Activated CD8-positive, alpha-beta memory T cell treated with anti-CD3 and anti-CD28 coated beads for 36 hours (primary cell): ENCODE measurements around the gene CAPZB. TPM values are rescaled to one million over a fixed set of nuclear protein-coding genes. Genes with fewer than 3 reads are reported as not detected.
"Not testable (repeated sequence)": the region's sequence is repeated elsewhere in the genome, so short reads cannot be mapped to it uniquely, and the experiment has no call there.

ENCODE experiments used
- CTCF ChIA-PET: fragments of 350-600 bp; sonication (Branson Sonifier 250); formaldehyde crosslinking; loops from one replicate; lab custom pipeline; 2021; ENCODE audit warnings: antibody characterized with exemption; lab: Charles Lee
- POLR2A ChIA-PET: fragments of 350-600 bp; sonication (Branson Sonifier 250); formaldehyde crosslinking; loops from one replicate; lab custom pipeline; 2021; ENCODE audit warnings: antibody characterized with exemption; lab: Charles Lee
- total RNA-seq, 2 experiments: library from RNA; stranded (reverse); gene quantifications; one replicate each; pipeline ENCODE4 v1.2.3, GENCODE V29; 2021

The CAPZB gene
- total RNA-seq, 2 experiments from 2014 or later, result 292 to 298 TPM

DNA sequence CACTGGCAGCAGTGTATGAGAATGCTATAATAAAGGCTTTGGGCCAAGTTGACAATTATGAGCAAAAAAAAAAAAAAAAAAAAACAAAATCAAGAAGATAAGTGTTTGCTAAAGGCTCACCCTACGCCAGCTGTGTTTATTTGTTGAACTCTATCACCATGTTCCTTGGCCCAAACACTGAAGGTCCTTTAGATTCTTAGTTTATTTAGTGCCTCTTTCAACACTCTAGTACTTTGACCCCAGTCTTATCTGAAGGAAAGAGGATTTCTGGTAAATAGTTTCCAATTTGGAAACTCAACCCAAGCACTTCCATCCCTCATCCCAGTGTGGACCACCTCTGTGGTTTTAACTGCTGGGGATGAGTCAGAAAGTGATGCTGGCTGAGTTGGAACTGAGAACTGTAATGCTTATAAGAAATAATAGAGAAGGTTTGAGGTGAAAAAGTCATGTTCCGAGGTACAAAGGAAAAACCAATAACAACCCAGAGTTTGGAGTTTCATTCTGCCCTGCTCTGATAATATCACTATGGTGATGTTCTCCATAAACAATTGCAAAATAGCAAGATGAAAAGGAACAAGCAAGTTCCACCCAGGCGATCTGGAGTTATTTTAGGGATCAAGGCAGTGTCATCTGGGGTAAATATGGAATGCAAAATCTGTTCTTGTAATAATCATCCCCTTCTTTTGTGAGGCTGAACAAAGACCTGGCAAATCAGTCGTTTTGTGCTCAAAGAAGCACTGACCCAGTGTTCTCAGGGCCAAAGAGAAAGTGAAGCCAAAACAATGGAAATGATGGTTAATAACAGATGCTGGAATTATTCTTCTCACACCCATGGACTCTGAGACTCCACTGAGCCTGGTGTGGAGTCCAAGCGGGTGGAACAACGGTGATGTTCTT, 19.7 kb upstream of the CAPZB start:
- CTCF ChIA-PET, result no interaction called here
- POLR2A ChIA-PET, result no interaction called here

DNA sequence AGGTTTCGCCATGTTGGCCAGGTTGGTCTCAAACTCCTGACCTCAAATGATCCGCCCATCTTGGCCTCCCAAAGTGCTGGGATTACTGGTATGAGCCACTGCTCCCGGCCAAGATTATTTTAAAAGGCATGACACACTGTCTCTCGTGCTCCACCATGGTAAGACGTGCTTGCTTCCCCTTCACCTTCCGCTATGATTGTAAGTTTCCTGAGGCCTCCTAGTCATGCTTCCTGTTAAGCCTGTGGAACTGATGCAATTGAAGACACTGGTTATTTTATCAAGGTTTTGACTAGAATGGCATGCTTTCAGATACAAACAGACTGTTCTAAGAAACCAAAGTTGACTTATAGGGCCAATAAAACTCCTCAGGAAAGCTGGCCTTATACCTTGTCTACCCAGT, 16.9 kb upstream of the CAPZB start:
- CTCF ChIA-PET, result interaction anchor here (0.6 kb wide), 1 partner anchor 101 kb away, joined by 3 read pairs; no protein-coding TSS in a partner anchor
- POLR2A ChIA-PET, result not testable (repeated sequence)

DNA sequence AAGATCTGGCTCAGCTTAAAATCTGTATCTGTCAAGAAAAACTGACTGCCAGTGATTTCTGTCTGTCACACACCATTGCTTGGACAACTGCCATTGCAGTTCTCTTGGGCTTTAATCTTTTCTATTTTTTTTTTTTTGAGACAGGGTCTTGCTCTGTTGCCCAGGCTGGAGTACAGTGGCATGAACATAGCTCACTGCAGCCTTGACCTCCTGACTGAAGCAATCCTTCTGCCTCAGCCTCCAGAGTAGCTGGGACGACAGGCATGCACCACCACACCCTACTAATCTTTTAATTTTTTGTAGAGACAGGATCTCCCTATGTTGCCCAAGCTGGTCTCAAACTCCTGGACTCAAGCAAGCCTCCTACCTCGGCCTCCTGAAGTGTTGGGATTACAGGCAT, 14.5 kb upstream of the CAPZB start:
- ChIA-PET CTCF (interaction anchor here (0.5 to 0.6 kb wide), 2 partner anchors 84 to 713 kb away, joined by 3 to 4 read pairs; no protein-coding TSS in a partner anchor), POLR2A (interaction anchor here (0.7 kb wide), 2 partner anchors 12 to 168 kb away, joined by 4 read pairs; no protein-coding TSS in a partner anchor)

DNA sequence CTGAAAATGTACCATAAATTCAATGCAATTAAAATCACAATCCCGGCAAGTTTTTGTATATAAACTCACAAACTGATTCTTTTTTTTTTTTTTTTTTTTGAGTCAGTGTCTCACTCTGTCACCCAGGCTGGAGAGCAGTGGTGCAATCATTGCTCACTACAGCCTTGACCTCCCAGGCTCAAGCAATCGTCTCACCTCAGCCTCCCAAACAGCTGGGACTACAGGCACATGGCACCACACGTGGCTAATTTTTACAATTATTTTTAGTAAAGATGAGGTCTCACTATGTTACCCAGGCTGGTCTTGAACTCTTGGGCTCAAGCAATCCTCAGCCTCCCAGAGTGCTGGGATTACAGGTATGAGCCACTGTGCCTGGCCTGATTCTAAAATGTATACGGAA, 12.1 kb upstream of the CAPZB start:
- POLR2A ChIA-PET, result not testable (repeated sequence)
- CTCF ChIA-PET, result interaction anchor here (0.9 kb wide), 1 partner anchor 106 kb away, joined by 3 read pairs; no protein-coding TSS in a partner anchor

DNA sequence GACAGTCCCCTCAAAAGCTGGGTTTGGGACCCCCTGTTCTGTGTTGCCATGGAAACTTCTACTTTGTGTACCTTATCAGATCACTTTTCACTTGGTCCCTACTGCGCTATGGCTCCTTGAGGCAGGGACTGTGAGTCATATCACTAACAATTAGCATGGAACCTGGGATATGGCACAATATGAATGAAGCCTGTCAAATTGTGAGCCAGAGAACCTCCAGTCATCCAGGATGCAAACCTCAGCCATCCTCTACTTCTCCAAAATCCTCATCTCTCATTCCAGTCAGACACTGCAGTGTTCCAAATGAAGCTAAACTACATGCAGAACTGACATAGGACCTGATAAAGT, 11.2 kb upstream of the CAPZB start:
- CTCF ChIA-PET, result interaction anchor here (0.9 kb wide), 1 partner anchor 9 kb away, joined by 3 read pairs; no protein-coding TSS in a partner anchor

DNA sequence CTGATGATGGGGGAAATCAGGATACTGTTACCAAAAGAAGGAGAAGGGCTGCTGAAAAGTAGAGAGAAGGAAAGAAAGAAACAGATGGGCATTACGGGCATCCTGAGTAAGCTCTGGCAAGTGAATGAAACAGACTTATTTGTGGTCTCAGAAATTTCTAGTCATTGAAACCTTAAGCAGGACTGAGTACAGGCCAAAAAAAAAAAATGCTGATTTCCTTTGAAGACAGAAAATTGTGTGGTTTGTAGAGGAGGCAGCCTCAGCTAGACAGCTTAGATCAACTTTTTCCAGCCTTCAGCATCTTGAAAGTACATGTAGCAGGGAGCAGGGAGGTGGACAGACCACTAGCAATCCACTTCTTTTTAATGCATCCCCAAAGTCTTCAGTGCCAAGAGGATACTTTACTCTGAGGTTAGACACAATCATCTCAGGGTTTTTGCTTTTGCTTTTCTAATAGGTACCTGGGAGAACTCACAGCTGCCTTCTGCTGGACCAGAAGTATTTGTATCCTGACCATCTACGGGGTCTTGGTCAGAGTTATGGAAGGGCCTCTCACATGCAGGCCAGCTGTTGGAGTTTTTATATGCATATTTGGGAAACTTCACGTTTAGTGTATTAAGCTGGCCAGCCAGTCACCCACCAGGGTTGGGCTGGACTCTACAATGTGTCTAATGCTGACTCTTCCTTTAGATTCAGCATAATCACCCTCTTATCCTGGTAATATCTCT, 10.6 kb upstream of the CAPZB start:
- ChIA-PET CTCF (interaction anchor here (0.6 to 0.9 kb wide), 3 partner anchors 8 to 26 kb away, joined by 3 read pairs; no protein-coding TSS in a partner anchor), POLR2A (interaction anchor here (1.1 kb wide), 1 partner anchor 10 kb away, joined by 3 read pairs; no protein-coding TSS in a partner anchor)

More for the DNA sequence above, 11.2 kb upstream of the CAPZB start:
- POLR2A ChIA-PET, result interaction anchor here (1.1 kb wide), 1 partner anchor 10 kb away, joined by 3 read pairs; no protein-coding TSS in a partner anchor

DNA sequence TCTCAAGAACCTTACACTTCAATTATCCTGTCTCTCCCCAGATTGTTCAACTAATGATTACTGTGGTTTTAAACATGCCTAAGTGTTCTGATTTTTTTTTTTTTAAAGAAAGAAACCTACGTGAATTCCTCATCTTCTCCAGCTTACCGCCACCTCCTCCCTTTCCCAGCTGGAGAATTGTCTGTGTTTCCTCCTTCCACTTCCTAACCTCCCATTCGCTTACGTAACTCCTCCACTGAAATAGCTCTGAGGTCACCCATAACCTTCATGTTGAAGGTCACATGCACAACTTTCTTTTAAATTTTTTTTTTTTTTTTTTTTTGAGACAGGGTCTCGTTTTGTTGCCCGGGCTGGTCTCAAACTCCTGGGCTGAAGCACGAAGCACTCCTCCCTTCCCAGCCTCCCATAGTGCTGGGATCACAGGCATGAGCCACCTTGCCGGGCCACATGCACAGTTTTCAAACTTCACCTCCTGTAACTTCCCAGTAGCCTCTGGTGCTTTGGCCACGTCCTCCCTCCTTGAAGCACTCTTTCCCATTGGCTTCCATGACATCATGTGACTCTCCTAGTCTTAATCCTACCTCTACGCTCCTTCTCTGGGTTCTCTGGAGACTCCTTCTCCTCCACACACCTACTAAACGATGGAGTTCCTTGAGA, 9.8 kb upstream of the CAPZB start:
- ChIA-PET POLR2A (interaction anchor here (1.1 kb wide), 1 partner anchor 9 kb away, joined by 3 read pairs; no protein-coding TSS in a partner anchor), CTCF (interaction anchor here (0.6 to 0.7 kb wide), 3 partner anchors 9 to 169 kb away, joined by 3 read pairs; no protein-coding TSS in a partner anchor)

DNA sequence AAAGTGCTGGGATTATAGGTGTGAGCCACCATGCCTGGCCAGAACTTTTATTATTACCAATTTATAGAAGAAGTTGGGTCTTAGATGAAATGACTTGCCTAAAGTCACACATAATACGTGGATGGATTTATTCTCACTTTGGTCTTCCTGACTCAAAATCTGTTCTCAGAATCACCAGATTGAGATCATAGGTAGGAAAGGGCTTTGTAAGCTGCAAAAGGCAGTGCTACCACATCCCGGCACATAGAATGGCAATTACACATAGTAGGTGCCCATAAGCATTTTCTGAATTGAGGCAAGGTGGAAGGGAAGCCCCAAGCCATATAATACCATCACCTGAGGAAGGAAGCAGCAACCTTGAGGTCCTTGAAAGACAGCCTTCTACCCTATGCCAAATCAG, 8.2 kb upstream of the CAPZB start:
- ChIA-PET CTCF (no interaction called here), POLR2A (no interaction called here)

DNA sequence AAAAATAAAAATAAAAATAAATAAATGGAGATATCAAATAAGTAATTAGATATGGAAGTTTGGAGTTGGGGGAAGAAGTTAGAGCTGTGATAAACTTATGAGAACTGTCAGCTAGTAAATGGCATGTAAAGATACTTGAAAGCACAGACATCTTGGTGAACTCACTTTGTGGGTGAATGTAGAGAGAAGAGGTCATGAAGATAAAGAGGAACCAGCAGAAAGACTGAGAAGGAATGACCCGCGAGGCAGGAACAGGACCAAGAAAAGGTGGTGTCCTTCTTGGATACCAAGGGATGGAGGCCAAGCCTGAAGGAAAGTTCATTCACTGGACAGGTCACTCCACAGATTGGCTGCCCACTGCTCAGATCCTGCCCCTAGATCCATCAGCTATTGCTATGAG, 4.7 kb upstream of the CAPZB start:
- POLR2A ChIA-PET, result no interaction called here
- CTCF ChIA-PET, result no interaction called here

DNA sequence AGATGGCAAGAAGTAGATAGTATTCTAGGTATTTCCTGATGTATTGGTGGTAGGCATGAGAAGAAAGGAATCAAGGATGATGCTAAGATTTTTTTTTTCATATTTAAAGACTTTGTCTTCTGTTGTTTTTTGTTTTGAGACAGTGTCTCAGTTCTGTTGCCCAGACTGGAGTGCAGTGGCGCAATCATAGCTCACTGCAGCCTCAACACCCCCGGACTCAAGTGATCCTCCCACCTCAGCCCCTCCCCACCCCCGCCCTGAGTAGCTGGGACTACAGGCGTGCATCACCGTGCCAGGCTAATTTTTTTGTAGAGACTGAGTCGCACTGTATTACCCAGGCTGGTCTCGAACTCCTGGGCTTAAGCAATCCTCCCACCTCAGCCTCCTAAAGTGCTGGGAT, 2.8 kb upstream of the CAPZB start:
- ChIA-PET POLR2A (interaction anchor here (0.5 to 1.6 kb wide), 5 partner anchors 11 to 100 kb away, joined by 3 to 8 read pairs (median 4); no protein-coding TSS in a partner anchor), CTCF (interaction anchor here (0.8 to 2.6 kb wide), 7 partner anchors 8 to 163 kb away, joined by 3 to 18 read pairs (median 4); no protein-coding TSS in a partner anchor)

DNA sequence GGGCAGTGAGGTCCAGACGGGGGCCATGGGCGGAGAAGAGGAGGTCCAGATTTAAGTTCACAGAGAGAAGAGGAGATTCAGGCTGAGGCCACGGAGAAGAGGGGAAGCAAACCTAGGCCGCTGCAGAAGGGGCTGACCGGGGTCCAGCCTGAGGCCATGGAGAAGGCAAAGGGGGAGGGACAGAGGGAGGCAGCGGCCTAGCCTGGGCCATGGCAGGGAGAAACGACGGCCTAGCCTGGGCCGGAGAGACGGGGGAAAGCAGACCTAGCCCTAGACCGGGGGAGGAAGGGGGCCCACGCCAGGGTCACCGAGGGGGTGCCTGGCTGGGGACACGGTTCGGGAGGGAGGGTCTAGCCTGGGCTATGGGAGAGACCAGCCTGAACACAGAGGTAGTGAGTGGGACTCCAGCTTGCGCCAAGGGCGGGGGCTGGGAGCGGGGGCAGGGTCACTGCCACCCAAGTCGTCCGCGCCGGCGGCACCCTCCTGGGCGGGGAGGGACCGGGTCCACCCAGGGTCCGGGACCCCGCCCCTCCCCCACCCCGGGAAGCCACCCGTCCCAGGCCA, 459 bp downstream of the CAPZB start:
- POLR2A ChIA-PET, result interaction anchor here (0.6 to 0.9 kb wide), 3 partner anchors 8 to 230 kb away, joined by 3 read pairs; no protein-coding TSS in a partner anchor
- CTCF ChIA-PET, result interaction anchor here (1.7 kb wide), 1 partner anchor 94 kb away, joined by 5 read pairs; no protein-coding TSS in a partner anchor

DNA sequence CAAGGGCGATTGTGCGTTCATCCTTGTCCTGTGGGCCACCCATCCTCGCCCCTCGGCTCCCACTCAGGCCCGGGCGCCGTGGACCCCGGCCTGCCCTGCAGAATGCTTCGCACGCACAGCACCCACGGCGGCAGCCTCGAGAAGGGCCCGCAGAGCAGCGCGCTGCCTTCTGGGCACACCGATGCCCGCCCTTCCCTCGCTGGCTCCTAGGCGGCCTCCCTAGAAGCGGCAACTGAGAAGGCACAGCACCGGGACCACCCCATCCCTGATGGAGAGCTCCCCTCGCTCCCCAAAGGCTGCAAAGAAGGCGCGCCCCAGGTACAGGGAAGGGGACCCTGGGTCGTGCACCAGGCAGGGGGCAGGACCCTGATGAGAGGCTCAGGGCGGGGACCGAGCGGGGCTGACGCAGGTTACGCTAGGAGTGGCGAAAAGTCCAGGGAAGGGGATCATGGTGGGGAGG, 971 bp downstream of the CAPZB start:
- POLR2A ChIA-PET, result interaction anchor here (0.9 kb wide), 1 partner anchor 23 kb away, joined by 3 read pairs; no protein-coding TSS in a partner anchor
- CTCF ChIA-PET, result interaction anchor here (1.7 kb wide), 1 partner anchor 93 kb away, joined by 5 read pairs; no protein-coding TSS in a partner anchor

DNA sequence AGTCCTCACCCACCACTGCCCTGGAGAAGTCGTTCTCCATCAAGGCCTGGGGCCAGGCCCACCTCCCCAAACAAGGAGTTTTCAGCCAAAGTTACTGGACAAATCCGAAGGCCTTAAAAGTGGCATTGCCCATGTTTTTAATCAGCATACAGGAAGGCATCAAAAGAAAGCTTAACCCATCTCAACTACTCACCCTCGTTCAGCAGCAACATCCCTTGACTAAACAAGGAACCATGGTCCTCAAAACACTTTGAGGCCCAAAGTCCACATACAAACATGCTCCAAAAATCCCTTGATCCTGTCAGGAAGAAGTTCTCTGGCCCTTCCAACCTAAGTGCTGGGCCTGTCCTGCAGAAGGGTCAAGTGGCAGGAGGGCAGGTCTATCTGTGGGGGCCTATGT, 1.6 kb downstream of the CAPZB start:
- ChIA-PET CTCF (interaction anchor here (1.7 kb wide), 1 partner anchor 93 kb away, joined by 5 read pairs; no protein-coding TSS in a partner anchor), POLR2A (interaction anchor here (0.9 kb wide), 2 partner anchors 26 to 113 kb away, joined by 4 read pairs; a partner anchor contains a TSS)

DNA sequence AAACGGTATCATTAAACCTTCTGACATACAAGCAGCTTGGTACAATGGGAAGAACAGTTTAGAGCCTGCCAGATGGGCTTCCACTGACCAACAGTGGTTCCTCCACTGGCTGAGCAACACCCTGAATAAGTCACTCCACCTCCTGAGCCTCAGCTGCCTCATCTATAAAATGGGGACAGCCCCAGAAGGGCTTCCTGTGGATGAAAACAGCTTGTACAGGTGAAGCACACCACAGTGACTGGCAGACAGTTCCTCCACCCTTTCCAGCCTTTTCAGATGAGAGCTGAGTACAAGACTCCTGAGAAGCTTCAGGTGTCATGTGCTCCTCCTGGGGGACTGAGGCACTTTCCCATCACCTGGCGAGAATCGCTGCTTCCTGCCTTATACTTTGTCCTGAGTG, 2.1 kb downstream of the CAPZB start:
- ChIA-PET POLR2A (interaction anchor here (0.9 kb wide), 2 partner anchors 25 to 113 kb away, joined by 4 read pairs; a partner anchor contains a TSS), CTCF (interaction anchor here (0.8 kb wide), 1 partner anchor 35 kb away, joined by 4 read pairs; no protein-coding TSS in a partner anchor)

DNA sequence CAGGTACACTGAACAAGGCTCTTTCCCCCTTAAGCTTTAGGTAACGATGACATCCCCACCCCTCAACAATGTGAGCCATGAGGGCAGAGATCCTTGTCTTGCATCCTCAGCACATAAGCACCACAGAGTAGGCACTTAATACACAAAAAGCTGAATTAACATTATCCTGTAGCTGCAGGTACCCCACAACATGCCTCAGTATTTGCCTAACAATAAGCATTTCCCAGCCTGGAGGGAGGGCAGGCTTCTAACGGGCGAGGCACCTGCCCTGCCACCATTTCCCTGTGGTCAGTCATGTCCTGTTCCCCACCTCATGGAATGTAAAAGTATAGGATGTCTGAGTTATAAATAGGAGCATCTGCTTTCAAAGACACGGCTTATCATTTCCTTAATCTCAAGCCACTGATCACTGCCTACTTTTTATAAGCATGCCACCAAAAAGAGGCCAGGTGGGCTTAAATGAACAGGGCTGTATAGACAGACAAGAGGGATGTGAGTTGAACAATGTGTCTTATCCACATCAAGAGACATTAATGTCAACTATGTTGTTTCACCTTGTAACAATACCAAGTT, 3.4 kb downstream of the CAPZB start:
- CTCF ChIA-PET, result no interaction called here
- POLR2A ChIA-PET, result no interaction called here

DNA sequence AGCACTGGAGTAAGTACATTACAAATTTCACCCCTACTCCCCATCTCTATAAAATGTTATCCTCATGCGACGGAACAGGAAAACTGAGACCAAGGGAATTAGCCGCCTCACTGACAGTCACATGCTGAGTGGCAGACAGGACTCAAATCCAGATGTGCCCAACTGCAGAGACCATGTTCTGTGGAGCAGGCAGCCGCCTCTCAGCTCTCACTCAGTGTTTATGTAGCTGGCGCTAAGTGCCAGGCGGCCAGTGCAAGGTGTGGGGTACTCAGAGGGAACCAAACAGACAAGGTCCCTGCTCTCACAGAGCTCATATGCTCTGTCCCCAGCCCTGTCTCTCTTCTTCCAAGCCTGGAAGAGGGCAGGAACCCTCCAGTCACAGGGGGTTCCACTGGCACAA, 5.1 kb downstream of the CAPZB start:
- ChIA-PET CTCF (interaction anchor here (0.7 kb wide), 1 partner anchor 164 kb away, joined by 3 read pairs; no protein-coding TSS in a partner anchor), POLR2A (no interaction called here)

DNA sequence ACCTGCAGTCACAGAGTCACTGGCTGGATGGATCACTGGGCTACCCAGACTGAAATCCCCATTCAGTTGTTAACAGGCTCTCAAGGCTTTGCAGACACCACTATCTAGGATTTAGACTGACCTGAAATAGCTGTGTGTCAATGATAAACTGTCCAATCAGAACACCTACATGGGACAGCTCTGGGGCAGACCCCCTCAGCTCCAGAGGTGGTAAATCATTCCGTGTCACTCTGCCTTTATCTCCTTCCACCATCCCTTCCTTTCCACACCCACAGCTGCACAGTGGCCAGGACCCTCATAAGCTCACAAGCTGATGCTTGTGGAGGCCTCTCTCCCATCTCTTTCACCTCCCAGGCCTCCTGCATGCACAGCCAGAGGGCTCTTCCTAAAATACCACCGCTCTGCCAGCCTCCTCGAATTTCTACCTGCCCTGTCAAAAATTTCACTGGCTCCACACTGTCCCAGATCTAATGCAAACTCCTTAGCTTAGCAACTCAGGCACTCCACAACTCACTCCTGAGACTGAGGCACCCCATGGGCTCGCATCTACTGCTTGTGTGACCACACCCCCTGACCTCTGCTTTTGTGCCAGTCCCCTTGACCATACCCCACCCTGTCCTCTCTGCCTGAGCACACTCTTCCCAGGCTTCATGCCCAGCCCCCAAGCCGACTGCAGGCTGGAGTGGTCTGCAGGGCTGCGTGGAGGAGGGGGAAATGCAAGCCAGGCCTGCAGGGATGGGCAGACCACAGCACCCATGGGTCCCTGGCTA, 5.8 kb downstream of the CAPZB start:
- POLR2A ChIA-PET, result no interaction called here
- CTCF ChIA-PET, result interaction anchor here (1.3 kb wide), 1 partner anchor 8 kb away, joined by 3 read pairs; no protein-coding TSS in a partner anchor
